Cardiac muscle cell (in vitro differentiated cells and primary cell): ENCODE data around the gene BEND7. TPM values are rescaled to one million over a fixed set of nuclear protein-coding genes. Genes with fewer than 3 reads are reported as not detected.

Experiments
- DNase-seq, 2 donors: peaks; one replicate each; pipeline versions ENCODE4 v3.0.0 to v3.0.0-alpha.2; 2010 to 2017; ENCODE audit warnings: low read depth in 1 of 2, low spot score in 1 of 2
- H3K27ac ChIP-seq: fragments of 200-600 bp; sonication (generic); 2 replicates; pipeline ENCODE4 v1.5.1; 2016
- H3K27me3 ChIP-seq: fragments of 200-600 bp; sonication (generic); 2 replicates; pipeline ENCODE4 v1.6.0; 2016; ENCODE audit warnings: control low read depth
- H3K36me3 ChIP-seq: fragments of 200-600 bp; sonication (generic); 2 replicates; pipeline ENCODE4 v1.5.1; 2016; ENCODE audit warnings: control low read depth
- H3K4me1 ChIP-seq: fragments of 200-600 bp; sonication (generic); 2 replicates; pipeline ENCODE4 v1.8.1; 2017; ENCODE audit warnings: low read depth, mild to moderate bottlenecking, mixed run types
- H3K4me3 ChIP-seq: fragments of 200-600 bp; sonication (generic); 2 replicates; pipeline ENCODE4 v1.5.1; 2016; ENCODE audit warnings: mild to moderate bottlenecking
- H3K9me3 ChIP-seq: fragments of 200-600 bp; sonication (generic); 2 replicates; pipeline ENCODE4 v1.5.1; 2017; ENCODE audit warnings: low read depth, mild to moderate bottlenecking, control low read depth
- polyA plus RNA-seq: library from polyadenylated mRNA; unstranded; fragments of >200 nt; fragmentation: Nextera tagmentation; extraction: Ambion mirVana; gene quantifications from 2 replicates; pipeline ENCODE4 v1.2.1, GENCODE V29; 2016
- total RNA-seq: library from RNA; depleted of rRNA; stranded (reverse); fragments of >200 nt; gene quantifications from 2 replicates; pipeline ENCODE4 v1.2.3, GENCODE V29; 2016
- TF ChIP-seq, protein P1 (sequence below): IDR thresholded peaks from 2 replicates; pipeline ENCODE4 v1.5.1; 2012; ENCODE audit warnings: low read depth, mild to moderate bottlenecking, low read length

BEND7 gene
- total and polyA plus RNA-seq, 2 experiments from 2014 or later = 10.7 to 10.8 TPM

DNA sequence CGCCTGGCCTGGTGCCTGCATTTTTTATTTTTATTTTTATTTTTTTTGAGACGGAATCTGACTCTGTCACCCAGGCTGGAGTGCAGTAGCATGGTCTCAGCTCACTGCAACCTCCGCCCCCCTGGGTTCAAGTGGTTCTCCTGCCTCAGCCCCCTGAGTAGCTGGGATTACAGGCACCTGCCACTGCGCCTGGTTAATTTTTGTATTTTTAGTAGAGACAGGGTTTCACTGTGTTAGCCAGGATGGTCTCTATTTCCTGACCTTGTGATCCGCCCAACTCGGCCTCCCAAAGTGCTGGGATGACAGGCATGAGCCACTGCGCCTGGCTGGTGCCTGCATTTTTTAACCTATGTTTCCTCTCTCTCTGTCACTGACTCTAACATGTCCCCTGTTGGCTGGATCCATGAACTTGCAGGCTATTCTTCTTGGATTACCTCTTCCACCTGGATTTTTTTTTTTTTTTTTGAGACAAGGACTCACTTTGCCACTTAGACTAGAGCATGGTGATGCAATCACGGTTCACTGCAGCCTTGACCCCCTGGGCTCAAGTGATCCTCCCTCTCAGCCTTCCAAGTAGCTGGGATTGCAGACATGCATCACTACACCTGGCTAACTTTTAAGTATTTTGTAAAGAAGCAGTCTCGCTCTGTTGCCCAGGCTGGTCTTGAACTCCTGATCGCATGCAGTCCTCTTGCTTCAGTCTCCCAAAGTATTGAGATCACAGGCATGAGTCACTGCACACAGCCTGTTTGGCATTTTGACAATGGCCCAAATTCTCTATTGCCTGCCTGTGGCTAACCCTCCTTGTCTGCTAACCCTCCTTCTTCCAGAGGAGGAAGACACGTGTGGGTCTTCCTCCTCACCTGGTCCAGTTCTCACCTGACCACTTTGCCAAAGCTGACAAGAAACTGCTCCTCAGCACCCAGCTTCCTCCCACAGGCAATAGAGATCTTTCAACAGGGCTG lies 34.9 kb upstream of the BEND7 start:
- Histone ChIP-seq H3K4me3 (no peak overlapping the region), H3K9me3 (no peaks in the 10 kb centered on the region), H3K36me3 (no peaks in the 10 kb centered on the region), H3K27ac (no peak overlapping the region), H3K4me1 (no peaks in the 10 kb centered on the region), H3K27me3 (no peaks in the 10 kb centered on the region)
- no peak for DNase-seq
- TF ChIP-seq, protein P1, sequence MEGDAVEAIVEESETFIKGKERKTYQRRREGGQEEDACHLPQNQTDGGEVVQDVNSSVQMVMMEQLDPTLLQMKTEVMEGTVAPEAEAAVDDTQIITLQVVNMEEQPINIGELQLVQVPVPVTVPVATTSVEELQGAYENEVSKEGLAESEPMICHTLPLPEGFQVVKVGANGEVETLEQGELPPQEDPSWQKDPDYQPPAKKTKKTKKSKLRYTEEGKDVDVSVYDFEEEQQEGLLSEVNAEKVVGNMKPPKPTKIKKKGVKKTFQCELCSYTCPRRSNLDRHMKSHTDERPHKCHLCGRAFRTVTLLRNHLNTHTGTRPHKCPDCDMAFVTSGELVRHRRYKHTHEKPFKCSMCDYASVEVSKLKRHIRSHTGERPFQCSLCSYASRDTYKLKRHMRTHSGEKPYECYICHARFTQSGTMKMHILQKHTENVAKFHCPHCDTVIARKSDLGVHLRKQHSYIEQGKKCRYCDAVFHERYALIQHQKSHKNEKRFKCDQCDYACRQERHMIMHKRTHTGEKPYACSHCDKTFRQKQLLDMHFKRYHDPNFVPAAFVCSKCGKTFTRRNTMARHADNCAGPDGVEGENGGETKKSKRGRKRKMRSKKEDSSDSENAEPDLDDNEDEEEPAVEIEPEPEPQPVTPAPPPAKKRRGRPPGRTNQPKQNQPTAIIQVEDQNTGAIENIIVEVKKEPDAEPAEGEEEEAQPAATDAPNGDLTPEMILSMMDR = no peak

DNA sequence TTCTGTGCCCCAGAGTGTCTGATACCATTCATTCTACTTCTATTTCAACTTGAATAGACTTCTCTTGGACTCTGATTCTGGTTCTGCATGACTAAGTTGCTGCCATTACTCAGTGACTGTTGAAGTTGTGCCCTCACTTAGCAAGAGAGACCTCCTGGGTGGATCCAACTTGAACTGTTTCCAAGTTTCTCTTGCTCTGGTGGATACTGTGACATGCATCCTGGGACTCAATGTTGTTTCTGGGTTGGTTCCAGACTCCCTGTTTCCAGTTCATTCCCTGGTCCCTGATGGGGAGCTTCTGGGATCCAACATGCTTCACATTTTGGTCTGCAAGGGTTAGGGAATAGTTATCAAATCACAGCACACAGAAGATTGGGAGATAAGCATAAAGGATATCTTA lies 31.8 kb upstream of the BEND7 start:
- TF ChIP-seq, protein P1 = no peak
- Histone ChIP-seq H3K27ac (no peak overlapping the region), H3K27me3 (no peaks in the 10 kb centered on the region), H3K4me1 (no peaks in the 10 kb centered on the region), H3K36me3 (no peaks in the 10 kb centered on the region), H3K9me3 (no peaks in the 10 kb centered on the region), H3K4me3 (no peak overlapping the region)
- peak in 1 of 2 donors; percentile 24 for DNase-seq

DNA sequence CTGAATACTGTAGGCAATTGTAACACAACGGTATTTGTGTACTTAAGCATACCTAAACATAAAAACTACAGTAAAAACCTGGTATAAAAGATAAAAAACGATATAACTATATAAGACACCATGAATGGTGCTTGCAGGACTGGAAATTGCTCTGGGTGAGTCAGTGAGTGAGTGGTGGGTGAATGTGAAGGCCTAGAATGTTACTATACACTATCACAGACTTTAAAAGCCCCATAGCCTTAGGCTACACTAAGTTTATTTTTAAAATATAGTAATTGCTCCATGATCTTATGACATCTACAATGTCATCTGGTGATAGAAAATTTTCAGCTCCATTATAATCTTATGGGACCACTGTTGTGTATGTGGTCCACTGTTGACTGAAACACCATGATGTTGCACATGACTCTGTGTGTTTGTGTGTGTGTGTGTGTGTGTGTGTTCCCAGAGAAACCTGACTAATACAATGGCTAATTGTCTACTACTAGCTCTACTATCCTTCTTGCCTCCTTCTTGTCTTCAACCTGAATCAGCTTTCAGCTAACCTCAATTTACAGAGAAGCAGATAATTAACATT lies 30.4 kb upstream of the BEND7 start:
- Histone ChIP-seq H3K4me1 (no peaks in the 10 kb centered on the region), H3K27ac (no peak overlapping the region), H3K27me3 (no peaks in the 10 kb centered on the region), H3K4me3 (no peak overlapping the region), H3K36me3 (no peaks in the 10 kb centered on the region), H3K9me3 (no peaks in the 10 kb centered on the region)
- TF ChIP-seq, protein P1 = no peak
- DNase-seq = no peak

DNA sequence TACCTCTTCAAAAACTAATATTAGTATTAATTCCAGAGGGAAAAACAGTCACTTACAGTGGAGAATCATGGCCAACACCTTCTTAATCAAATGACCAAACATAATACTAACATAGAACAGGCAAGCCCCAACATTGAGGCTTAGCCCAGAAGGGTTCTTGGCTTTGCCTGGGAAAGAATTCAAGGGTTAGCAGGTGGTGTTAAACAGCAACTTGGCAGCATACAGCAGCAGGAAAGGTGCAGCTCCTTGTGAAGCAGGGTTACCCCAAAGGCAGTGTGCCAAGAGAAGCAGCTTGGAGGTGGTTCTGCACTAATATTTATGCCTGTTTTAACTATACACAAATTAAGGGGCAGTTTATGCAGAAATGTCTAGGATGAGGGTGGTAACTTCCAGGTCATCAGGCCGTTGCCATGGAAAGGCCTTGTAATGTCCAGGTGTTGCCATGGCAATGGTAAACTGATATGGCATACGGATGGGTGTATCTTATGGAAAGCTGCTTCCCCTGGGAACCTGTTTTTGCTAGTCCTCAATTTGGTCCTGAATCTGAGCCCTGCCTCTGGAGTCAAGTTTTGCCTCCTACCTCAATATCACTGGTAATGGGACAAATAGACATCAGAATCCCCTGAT lies 27.2 kb upstream of the BEND7 start:
- Histone ChIP-seq H3K27me3 (no peaks in the 10 kb centered on the region), H3K9me3 (no peaks in the 10 kb centered on the region), H3K27ac (no peak overlapping the region), H3K36me3 (no peaks in the 10 kb centered on the region), H3K4me1 (no peaks in the 10 kb centered on the region), H3K4me3 (no peak overlapping the region)
- DNase-seq = no peak
- TF ChIP-seq, protein P1 = no peak

DNA sequence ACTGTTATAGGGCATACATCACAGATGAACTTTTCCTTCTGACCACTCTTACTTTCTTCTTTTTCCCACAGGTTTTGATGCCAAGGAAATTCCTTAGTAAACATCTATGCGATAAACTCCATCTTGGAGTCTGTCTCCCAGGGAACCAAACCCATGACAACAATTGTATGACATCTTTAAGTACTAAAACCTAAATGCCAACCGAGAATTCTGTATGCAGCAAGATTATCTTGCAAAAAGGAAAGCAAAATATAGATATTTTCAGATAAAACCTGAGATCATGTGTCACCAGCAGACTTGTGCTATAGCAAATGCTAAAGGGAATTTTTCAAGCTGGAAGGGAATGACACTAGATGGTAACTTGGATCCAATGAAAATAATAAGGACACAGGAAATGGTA lies 22.0 kb upstream of the BEND7 start:
- Histone ChIP-seq H3K9me3 (no peaks in the 10 kb centered on the region), H3K27me3 (no peaks in the 10 kb centered on the region), H3K27ac (no peak overlapping the region), H3K36me3 (no peaks in the 10 kb centered on the region), H3K4me1 (no peaks in the 10 kb centered on the region), H3K4me3 (no peak overlapping the region)
- no peak for DNase-seq
- TF ChIP-seq, protein P1 = no peak
